Adipocyte (in vitro differentiated cells): ENCODE data around the gene FOXN1.
"Not testable (repeated sequence)": the region's sequence is repeated elsewhere in the genome, so short reads cannot be mapped to it uniquely, and the experiment has no call there.

Source experiments
- DNase-seq: peaks from one replicate; pipeline ENCODE4 v3.0.0-alpha.2; 2015; ENCODE audit warnings: low read depth
- H3K27me3 ChIP-seq: replicated peaks from 2 replicates; pipeline ENCODE4 v1.7.0; 2013; ENCODE audit warnings: mild to moderate bottlenecking, low read length, moderate library complexity; ENCODE audit not compliant: control insufficient read depth, insufficient read depth
- H3K36me3 ChIP-seq: 2 replicates; pipeline ENCODE4 v1.7.0; 2013; ENCODE audit warnings: low read length, mild to moderate bottlenecking, moderate library complexity; ENCODE audit not compliant: control insufficient read depth, insufficient read depth, severe bottlenecking
- H3K4me1 ChIP-seq: 2 replicates; pipeline ENCODE4 v1.7.0; 2013; ENCODE audit warnings: mild to moderate bottlenecking, low read length, moderate library complexity; ENCODE audit not compliant: control insufficient read depth, insufficient read depth
- H3K4me3 ChIP-seq: 2 replicates; pipeline ENCODE4 v1.7.0; 2013; ENCODE audit warnings: mild to moderate bottlenecking, low read length, moderate library complexity
- H3K9ac ChIP-seq: 2 replicates; pipeline ENCODE4 v1.7.0; 2013; ENCODE audit warnings: mild to moderate bottlenecking, low read length, moderate library complexity
- H3K9me3 ChIP-seq: 2 replicates; pipeline ENCODE4 v1.7.0; 2013; ENCODE audit warnings: mild to moderate bottlenecking, low read length, moderate library complexity; ENCODE audit not compliant: control insufficient read depth

Gene FOXN1

DNA sequence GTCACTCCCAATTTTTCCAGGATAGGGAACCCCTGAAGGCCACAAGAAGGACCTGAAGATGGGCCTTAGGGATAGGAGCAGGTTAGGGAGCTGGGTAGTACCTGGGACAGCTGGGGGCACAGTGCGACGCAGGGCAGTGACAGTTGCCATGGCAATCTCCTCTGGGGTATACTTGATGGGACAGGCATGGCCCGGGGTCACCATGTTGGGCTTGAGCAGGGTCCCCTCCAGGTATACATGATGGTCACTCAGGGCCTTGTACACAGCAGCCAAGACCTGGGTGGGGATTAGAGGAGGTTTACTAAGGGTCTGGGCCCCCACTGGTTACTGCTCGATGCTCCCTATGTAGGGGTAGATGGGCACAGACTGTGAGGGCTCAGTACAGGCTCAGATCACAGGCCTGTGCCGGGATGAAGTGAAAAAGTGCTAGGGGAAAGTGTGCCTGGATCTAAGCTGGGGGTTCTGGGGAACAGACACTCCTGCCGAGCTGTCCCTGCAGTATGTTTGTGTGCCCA lies 67.9 kb downstream of the FOXN1 start:
- Histone ChIP-seq H3K4me1 (peaks cover 25% of the 10 kb centered on the region), H3K27me3 (no peaks in the 10 kb centered on the region), H3K9ac (no peak overlapping the region), H3K36me3 (peaks cover 3% of the 10 kb centered on the region), H3K4me3 (no peak overlapping the region), H3K9me3 (no peaks in the 10 kb centered on the region)
- DNase-seq: no peak

DNA sequence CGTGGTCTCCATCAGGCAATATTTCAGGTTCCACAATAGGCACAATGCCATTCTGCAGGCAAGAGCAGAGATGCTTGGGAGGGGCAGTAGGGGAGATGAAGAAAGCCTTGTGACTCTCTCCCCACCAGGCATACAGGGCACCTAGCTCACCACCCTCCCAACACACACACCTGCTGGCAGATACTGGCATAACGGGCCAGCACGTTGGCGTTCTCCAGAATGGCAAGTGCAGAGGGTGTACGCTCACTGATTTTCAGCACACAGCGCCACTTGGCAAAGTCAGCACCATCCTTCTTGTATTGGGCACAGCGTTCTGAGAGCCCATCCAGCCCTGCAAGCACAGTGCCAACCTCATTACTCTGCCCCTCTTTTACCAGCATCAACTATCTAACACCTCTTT lies 68.4 kb downstream of the FOXN1 start:
- Histone ChIP-seq H3K4me1 (peaks cover 25% of the 10 kb centered on the region), H3K9me3 (no peaks in the 10 kb centered on the region), H3K4me3 (no peak overlapping the region), H3K9ac (no peak overlapping the region), H3K27me3 (no peaks in the 10 kb centered on the region), H3K36me3 (peaks cover 3% of the 10 kb centered on the region)
- no peak for DNase-seq

DNA sequence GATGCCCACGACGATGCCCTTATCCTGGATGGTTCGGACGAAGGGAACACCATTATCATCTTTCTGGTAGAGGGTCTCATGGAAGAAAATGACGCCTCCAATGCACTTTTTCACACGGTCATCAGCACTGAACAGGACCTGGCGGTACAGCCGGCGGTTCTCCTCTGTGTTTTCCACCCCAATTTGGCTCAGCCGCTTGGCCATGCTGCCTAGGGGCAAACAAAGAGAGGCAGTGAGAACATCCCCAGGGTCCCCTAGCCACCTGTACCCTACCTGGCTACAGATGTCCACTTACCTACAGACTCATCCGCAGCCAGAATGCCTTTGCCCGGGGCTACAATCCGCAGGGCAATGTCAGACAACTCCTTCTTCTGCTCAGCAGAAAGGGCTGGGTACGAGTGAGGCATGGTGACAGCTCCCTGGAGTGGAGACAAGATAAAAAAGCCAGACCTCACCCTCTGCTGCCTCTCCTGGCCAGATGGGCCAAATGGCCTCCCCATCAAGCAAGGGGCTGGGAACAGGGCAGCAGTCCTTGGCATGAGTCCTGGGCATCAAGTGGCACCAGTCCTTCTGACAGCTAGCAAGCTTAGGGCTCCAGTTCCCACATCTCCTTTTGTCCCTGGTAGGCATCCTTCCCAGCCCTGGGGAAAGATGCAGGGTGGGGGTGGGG lies 69.1 kb downstream of the FOXN1 start:
- DNase-seq: no peak
- Histone ChIP-seq H3K27me3 (no peaks in the 10 kb centered on the region), H3K9ac (no peak overlapping the region), H3K36me3 (peaks cover 3% of the 10 kb centered on the region), H3K9me3 (no peaks in the 10 kb centered on the region), H3K4me3 (no peak overlapping the region), H3K4me1 (peaks cover 22% of the 10 kb centered on the region)

DNA sequence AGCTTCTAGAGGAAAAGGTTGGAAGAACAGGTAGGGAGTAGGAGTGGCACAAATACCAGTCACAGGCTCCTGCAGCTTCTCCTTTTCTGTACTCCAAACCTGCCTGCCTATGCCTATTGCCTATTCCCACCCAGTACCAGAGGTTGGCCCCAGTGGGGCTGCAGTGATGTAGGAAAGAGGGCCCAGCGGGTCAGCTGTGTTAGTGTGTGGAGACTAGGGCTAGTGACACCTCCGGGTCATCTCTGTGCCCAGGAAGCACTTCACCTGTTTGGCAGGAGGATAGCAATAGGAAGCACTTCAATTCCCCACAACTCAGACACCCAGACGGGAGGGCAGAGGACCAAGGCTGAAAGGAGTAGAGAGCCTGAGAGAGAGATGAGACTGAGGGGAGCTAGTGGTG lies 69.9 kb downstream of the FOXN1 start:
- peaks cover 19% of the 10 kb centered on the region for H3K4me1 ChIP-seq
- H3K27me3 ChIP-seq, H3K9me3 ChIP-seq, H3K4me3 ChIP-seq, H3K36me3 ChIP-seq, DNase-seq, H3K9ac ChIP-seq: not testable (repeated sequence)

DNA sequence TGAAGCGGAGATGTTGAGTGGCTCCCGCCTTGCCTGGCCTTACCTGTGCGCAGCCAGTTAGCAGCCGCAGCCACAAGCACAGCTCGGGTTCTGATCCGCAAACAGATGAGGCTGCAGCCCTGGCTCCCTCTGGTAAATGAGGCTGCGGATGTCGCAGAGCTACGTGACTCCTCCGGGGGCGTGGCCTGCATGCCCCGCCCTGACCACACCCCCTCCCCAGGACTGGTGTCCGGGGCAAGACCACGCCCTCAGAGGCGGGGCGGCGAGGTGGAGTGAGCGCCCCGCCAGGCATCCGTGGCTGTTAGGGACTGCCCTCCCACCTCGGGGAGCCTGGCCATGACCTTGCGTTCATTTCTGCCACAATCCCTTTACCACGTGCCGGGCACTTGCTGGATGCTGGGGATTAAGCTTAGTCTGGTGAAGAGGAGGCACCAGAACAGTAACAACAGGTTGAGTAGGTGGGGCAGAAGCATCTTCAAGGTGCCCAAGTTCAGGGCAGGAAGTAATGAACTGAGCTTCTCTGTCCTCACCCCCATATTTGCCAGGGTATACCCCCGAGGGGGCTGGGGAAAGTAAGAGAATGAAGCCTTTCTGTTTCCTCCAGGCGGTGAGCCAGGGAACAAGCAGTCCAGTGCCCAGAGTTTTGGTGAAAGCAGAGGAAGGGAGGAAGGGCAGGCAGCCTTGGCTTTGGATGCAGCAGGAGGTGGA lies 70.8 kb downstream of the FOXN1 start, which contains the start of gene ALDOC:
ALDOC (minus strand) TSS at position 138 of the 708 bp plus-strand sequence. CDS start 1,363 bp downstream, outside the sequence.
- peaks cover 3% of the 10 kb centered on the region for H3K36me3 ChIP-seq

DNA sequence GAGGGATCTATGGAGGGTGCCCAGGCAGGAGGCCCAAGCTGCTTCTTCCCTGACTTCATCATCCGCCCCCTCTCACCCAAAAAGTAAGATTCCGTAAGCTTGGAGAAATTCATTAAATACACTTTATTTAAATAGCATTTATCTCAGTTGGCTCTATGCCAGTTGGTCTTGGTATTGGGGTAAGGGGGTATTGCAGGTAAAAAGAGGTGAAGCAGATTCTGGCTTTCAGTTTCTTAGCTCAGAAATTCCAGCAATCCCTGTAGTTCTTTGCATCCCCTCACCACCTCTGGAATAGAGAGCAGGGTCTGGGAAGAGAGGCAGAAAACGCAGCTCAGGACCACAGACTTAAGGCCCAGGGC lies 71.3 kb downstream of the FOXN1 start:
- H3K9me3 ChIP-seq: no peaks in the 10 kb centered on the region
- H3K27me3 ChIP-seq: no peaks in the 10 kb centered on the region
- H3K4me3 ChIP-seq: no peak overlapping the region
- H3K4me1 ChIP-seq: peaks cover 11% of the 10 kb centered on the region
- no peak overlapping the region for H3K9ac ChIP-seq
- peaks cover 3% of the 10 kb centered on the region for H3K36me3 ChIP-seq
- DNase-seq: no peak

More for the DNA sequence above, 70.8 kb downstream of the FOXN1 start, which contains the start of gene ALDOC:
- H3K9ac ChIP-seq: no peak within 1 kb of the TSS
- H3K27me3 ChIP-seq: no peaks in the 10 kb centered on the region
- H3K4me1 ChIP-seq: peaks cover 16% of the 10 kb centered on the region
- peak within 1 kb of the TSS; percentile 67 for H3K4me3 ChIP-seq
- H3K9me3 ChIP-seq: no peaks in the 10 kb centered on the region
- DNase-seq: peak; percentile 95

DNA sequence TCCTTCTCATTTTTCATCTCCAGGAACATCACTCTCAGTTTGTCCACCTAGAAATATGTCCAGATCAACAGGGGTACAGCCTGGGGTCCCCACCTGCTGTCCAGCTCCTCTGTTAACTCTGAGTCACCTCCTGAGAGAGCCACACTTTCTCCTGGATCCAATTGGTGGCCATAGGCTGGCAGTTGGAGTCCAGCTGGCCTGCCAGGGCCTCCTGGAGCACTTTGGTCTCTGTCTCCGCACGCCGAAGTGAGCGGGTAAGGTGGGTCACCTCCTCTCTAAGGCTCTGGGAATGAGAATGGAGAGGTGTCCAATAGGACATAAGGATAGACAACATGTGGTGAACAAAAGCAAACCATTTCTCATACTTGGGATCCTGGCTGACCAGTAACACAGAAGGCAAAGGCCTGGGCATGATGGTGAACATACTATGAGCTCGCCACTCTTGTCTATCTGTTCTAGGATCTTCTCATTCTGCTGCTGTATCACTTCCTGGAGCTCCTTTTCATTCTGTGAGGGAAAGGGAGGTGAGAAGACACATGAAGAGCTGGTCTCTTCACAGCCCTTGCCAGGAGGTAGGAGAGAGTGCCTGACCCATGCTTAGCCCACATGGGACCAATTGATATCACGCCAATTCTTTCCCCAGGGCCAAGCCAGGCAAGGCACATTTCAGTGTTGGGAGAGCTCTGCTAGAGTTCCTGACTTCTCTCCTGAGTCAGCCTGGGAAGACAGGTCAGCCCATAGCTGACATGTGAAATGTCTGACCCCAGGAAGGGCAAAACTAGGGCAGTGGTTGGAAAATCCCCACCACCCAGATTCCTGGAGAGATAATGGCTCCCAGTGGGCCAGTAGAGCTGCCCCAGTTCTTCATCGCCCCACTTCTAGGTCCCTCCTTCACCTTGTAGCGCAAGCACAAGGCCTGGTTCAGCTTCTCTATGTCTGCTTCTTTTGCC lies 72.4 kb downstream of the FOXN1 start:
- H3K4me1 ChIP-seq: peaks cover 7% of the 10 kb centered on the region
- H3K4me3 ChIP-seq: no peak overlapping the region

DNA sequence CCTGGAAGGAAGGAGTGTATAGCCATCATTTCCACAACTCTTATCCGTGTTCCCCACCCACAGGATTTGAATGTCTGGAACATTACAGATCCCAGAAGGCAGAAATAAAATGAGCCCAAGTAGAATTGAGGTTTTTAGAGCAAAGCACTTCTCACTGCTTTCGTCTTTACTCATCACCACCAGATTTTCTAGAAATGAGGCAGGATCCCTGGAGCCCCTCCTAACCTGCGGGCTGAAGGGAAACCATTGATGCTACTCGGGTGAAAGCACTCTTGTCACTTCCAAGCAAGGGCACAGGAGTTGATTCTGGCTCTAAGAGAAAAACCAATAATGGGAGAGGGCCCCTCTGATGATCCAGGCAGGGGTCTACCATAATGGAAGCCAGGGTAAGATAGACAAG lies 73.4 kb downstream of the FOXN1 start:
- Histone ChIP-seq H3K36me3 (peaks cover 15% of the 10 kb centered on the region), H3K9me3 (no peaks in the 10 kb centered on the region), H3K4me3 (no peak overlapping the region), H3K27me3 (no peaks in the 10 kb centered on the region), H3K4me1 (peaks cover 7% of the 10 kb centered on the region), H3K9ac (no peak overlapping the region)
- DNase-seq: no peak

More for the DNA sequence above, 72.4 kb downstream of the FOXN1 start:
- H3K27me3 ChIP-seq: no peaks in the 10 kb centered on the region
- no peak for DNase-seq
- no peak overlapping the region for H3K9ac ChIP-seq
- H3K36me3 ChIP-seq: peaks cover 5% of the 10 kb centered on the region
- no peaks in the 10 kb centered on the region for H3K9me3 ChIP-seq

DNA sequence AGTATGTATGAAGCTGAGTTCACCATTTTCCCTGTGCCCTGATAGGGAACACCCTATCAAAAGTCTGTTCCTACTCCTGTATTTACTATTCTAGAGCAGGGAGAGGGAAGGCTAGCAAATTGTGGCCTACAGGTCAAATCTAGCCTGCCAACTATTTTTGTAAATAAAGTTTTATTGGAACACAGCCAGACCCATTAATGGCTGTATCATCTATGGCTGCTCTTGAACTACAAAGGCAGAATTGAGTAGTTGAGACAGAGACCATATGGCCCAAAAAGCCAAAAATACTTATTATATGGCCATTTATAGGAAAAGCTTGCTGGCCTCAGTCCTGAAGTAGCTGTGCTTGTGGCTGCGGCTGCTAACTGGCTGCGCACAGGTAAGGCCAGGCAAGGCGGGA lies 74.8 kb downstream of the FOXN1 start:
- no peak for DNase-seq
- Histone ChIP-seq H3K4me1 (peaks cover 7% of the 10 kb centered on the region), H3K4me3 (no peak overlapping the region), H3K27me3 (no peaks in the 10 kb centered on the region), H3K9ac (no peak overlapping the region), H3K36me3 (peaks cover 30% of the 10 kb centered on the region), H3K9me3 (no peaks in the 10 kb centered on the region)

DNA sequence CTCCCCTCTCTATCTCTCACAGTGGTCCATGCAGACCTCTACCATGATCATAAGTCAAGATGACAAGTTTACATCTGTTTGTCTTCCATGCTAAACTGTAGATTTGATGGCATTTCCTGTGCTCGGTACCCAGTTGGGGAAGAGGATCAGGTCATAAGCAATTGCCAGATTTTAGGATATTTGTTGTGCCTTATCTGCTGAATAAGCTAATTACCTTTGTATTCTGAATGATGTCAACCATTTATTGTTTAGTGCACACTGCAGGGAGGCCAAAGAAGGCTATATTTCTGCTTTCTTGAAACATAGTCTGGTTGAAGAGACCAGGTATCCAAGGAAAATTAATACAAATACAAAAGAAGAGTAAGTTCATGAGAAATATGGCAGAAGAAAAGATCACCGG lies 76.4 kb downstream of the FOXN1 start:
- no peak overlapping the region for H3K9ac ChIP-seq

DNA sequence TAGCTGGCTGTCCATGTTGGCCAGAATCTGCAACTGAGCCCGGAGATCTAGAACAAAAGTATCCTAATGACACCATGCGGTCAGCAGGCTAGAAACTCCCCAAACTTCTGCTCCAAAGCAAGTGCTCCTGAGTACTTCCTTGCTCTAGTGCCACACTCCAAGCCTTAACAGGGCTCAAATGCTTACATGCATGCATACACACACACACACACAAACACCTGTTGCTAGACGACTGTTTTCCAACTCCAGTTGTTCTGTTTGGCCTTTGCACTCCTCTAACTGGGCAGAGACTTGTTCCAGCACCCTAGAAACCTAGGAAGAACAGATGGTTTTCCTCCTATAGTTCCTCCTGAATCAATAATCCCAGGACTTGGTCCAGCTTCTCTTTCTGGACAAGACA lies 78.3 kb downstream of the FOXN1 start:
- no peak overlapping the region for H3K4me3 ChIP-seq
- H3K9me3 ChIP-seq: no peaks in the 10 kb centered on the region
- no peaks in the 10 kb centered on the region for H3K4me1 ChIP-seq
- peaks cover 28% of the 10 kb centered on the region for H3K36me3 ChIP-seq
- H3K9ac ChIP-seq: no peak overlapping the region
- no peaks in the 10 kb centered on the region for H3K27me3 ChIP-seq
- no peak for DNase-seq

More for the DNA sequence above, 76.4 kb downstream of the FOXN1 start:
- no peaks in the 10 kb centered on the region for H3K27me3 ChIP-seq
- H3K9me3 ChIP-seq: no peaks in the 10 kb centered on the region
- no peak for DNase-seq
- H3K36me3 ChIP-seq: peaks cover 31% of the 10 kb centered on the region
- no peak overlapping the region for H3K4me3 ChIP-seq
- no peaks in the 10 kb centered on the region for H3K4me1 ChIP-seq
